Kidney epithelial cell (primary cell): ENCODE results near the gene NSUN2. TPM values are rescaled to one million over a fixed set of nuclear protein-coding genes. Genes with fewer than 3 reads are reported as not detected.

Source experiments
- DNase-seq: peaks from one replicate; pipeline ENCODE4 v3.0.0-alpha.2; 2010; ENCODE audit warnings: low read depth
- H3K27me3 ChIP-seq: 2 replicates; pipeline ENCODE4 v1.6.0; 2011; ENCODE audit warnings: low read length; ENCODE audit not compliant: control insufficient read depth, insufficient read depth
- H3K36me3 ChIP-seq: 2 replicates; pipeline ENCODE4 v1.5.1; 2011; ENCODE audit warnings: low read length; ENCODE audit not compliant: control insufficient read depth, insufficient read depth
- H3K4me3 ChIP-seq: 2 replicates; pipeline ENCODE4 v1.5.1; 2011; ENCODE audit warnings: low read depth, mild to moderate bottlenecking, control low read depth, low read length
- CTCF ChIP-seq: IDR thresholded peaks from 2 replicates; pipeline ENCODE4 v1.5.1; 2011; ENCODE audit warnings: mild to moderate bottlenecking, moderate library complexity, low read length, control low read depth, inconsistent platforms; ENCODE audit not compliant: insufficient read depth, poor library complexity, severe bottlenecking
- total RNA-seq: library from RNA; depleted of rRNA; stranded (reverse); fragments of >200 nt; gene quantifications from 2 replicates; pipeline ENCODE4 v1.2.3, GENCODE V29; 2015

NSUN2 gene
- total RNA-seq, result 50.0 and 62.8 TPM in 2 replicates

DNA sequence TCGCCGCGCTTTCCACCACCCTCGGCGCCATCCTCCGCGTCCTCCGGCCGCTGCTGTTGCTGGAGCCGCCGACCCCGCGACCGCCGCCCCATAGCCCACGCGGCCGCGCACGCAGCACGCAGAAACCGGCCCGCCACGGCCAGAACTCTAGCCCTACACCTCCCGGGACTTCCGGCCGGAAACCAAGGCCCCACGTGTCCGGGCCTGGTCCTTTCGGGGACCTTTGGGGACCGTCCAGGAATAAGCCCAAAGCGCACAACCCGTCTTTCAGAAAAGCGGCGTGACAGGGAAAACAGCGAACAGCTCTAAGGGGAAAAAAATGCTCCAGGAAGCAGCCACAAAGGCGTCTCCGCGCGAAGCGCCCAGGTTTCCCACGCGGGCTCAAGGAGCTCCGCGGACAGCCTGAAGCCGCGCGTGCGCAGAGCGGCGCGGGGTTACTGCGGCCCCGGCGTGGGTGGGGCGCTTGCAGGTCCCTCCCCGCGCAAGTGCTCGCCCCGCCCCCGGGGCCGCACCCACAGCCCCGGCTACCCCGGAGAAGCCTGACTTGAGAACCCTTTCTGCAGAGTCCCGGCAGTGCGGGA lies at the start of gene NSUN2, which contains the start of gene SRD5A1:
Gene NSUN2, minus strand, starts transcription at position 157 of the 581 bp plus-strand sequence. Its CDS starts 65 bp downstream, at position 92.
Gene SRD5A1, plus strand, starts transcription at position 553 of the 581 bp plus-strand sequence. CDS start 137 bp downstream, outside the sequence.
- Histone ChIP-seq H3K27me3 (no peaks in the 10 kb centered on the region), H3K36me3 (no peaks in the 10 kb centered on the region), H3K4me3 (peak within 1 kb of the TSS; percentile 56)
- DNase-seq, result peak; percentile 56
- no peak for TF ChIP-seq CTCF

- Histone ChIP-seq H3K4me3 (no peak overlapping the region), H3K27me3 (no peaks in the 10 kb centered on the region), H3K36me3 (no peaks in the 10 kb centered on the region)
- TF ChIP-seq CTCF, result no peak
- no peak for DNase-seq
Observed at GRCh38 chr5:6682239-6682638, 49.4 kb upstream of the NSUN2 start.

GRCh38 chr5:6681682-6682081 lies 48.8 kb upstream of the NSUN2 start:
- Histone ChIP-seq H3K27me3 (no peaks in the 10 kb centered on the region), H3K4me3 (no peak overlapping the region), H3K36me3 (no peaks in the 10 kb centered on the region)
- DNase-seq, result no peak
- TF ChIP-seq CTCF, result no peak

DNA sequence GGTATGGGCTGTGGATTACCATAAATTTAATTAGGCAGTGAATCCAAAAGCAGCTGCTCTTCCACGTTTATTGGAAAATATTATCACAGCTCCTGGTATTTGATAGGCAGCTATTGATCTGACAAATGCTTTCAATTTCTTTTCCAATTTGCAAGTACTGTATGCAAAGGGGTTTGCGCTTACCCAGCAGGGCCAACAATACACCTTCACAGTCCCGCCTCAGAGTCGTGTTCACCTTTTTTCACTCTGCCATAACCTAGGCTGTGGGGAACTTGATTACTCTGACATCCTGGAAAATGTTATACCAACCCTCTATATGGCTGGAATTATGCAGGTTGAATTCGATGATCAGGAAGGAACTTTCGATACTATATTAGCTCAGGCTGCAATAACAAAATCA lies 48.1 kb upstream of the NSUN2 start:
- TF ChIP-seq CTCF, result no peak
- DNase-seq, result no peak
- H3K36me3 ChIP-seq, result no peaks in the 10 kb centered on the region
- no peaks in the 10 kb centered on the region for H3K27me3 ChIP-seq
- no peak overlapping the region for H3K4me3 ChIP-seq

DNA sequence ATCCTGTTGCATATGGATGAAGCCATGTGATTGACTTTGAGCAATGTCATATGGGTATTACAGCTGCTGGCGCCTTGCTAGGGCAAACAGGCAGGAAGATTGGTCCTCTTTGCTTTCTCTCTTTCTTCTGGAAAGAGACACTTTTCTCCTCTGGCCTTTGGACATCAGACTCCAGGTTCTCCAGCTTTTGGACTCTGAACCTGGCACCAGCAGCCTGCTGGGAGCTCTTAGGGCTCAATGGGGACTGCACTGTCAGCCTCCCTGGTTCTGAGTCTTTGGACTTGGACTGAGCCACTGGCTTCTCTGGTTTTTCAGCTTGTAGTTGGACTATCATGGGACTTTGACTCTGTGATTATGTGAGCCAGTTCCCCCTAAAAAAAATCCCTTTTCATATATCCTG lies 45.5 kb upstream of the NSUN2 start:
- no peak for TF ChIP-seq CTCF
- DNase-seq, result no peak
- H3K27me3 ChIP-seq, result no peaks in the 10 kb centered on the region
- H3K36me3 ChIP-seq, result no peaks in the 10 kb centered on the region
- H3K4me3 ChIP-seq, result no peak overlapping the region

- Histone ChIP-seq H3K4me3 (no peak overlapping the region), H3K36me3 (no peaks in the 10 kb centered on the region), H3K27me3 (no peaks in the 10 kb centered on the region)
- DNase-seq, result peak; percentile 2
- TF ChIP-seq CTCF, result no peak
Observed at GRCh38 chr5:6676702-6677101, 43.9 kb upstream of the NSUN2 start.
